Lower leg skin (tissue), 3 donors: ENCODE measurements around the gene TMEM165.

Experiments used
- CTCF ChIP-seq, 3 donors: fragments of 450-650 bp; IDR thresholded peaks; one replicate each; pipeline ENCODE4 v1.5.1; 2016; ENCODE audit warnings: antibody characterized with exemption in 3 of 3, mild to moderate bottlenecking in 3 of 3, moderate library complexity in 2 of 3
- POLR2A ChIP-seq, 2 donors: fragments of 450-650 bp; IDR thresholded peaks; one replicate each; pipeline ENCODE4 v1.6.1; 2016 to 2017; ENCODE audit warnings: antibody characterized with exemption in 2 of 2, mild to moderate bottlenecking in 1 of 2, moderate library complexity in 1 of 2

- TF ChIP-seq CTCF (IDR thresholded peaks at IDR 0.05) (no peak), POLR2A (IDR thresholded peaks at IDR 0.05) (no peak)
These were observed 16.9 kb upstream of the TMEM165 start for GRCh38 chr4:55378617-55379467.
